ENCODE measurements around the gene NOMO2.
"Not testable (repeated sequence)": the region's sequence is repeated elsewhere in the genome, so short reads cannot be mapped to it uniquely, and the experiment has no call there.

GRCh38 chr16:18498430-18498829, 63.5 kb downstream of the NOMO2 start:
- TF ChIP-seq ISL1, ZFP30, ZFP3 (CRISPR knock-in tag; IDR thresholded peaks at IDR 0.05): not testable (repeated sequence)
